ENCODE results near the gene ZNF839.

The ZNF839 gene

DNA sequence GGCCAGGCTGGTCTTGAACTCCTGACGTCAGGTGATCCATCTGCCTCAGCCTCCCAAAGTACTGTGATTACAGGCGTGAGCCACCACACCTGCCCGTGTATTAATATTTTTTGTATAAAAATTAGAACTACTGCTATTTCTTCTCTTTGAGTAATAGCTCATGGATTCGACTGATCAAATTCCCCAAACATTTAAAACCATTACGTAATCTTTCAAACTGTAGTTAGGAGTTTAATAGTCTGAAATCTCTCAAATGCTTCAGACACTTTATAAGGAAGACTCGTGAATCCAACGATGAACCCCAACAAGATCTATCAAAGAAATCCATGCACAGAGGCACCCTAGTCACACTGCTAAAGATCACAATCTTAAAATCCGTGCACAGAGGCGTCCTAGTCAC is 59.3 kb downstream of the ZNF839 start:
- no peak for DNase-seq (ENCODE audit: low read depth in 1 of 2, low spot score in 1 of 2)
- TF ChIP-seq JUND (IDR thresholded peaks at IDR 0.05; ENCODE audit: low read depth): no peak
- in situ Hi-C loops (cut with HindIII; ENCODE audit: low pct_unique_long_range_greater_than_20kb, low sequenced_read_pairs): no loop called here

DNA sequence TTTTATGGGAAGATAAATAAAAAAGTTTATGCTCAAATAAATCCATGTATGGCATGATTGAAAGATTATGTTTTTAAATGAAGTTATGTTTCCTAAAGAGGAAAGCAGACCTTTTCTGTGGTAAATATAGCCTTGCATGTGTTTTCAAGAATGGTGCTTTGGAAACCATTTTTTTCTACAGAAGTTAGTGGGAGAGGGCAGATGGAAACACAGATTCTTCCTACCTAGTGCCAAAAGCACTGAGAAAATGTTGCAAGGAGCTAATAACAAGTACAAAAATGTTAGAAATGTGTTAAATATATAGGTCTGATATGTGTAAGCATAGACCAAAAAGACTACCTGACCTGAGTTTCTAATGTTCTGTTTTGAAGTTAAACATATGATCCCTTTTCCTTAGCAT is 67.5 kb downstream of the ZNF839 start:
- in situ Hi-C loops (cut with HindIII; ENCODE audit: low pct_unique_long_range_greater_than_20kb, low sequenced_read_pairs): no loop called here
- no peak for TF ChIP-seq JUND (IDR thresholded peaks at IDR 0.05; ENCODE audit: low read depth)

DNA sequence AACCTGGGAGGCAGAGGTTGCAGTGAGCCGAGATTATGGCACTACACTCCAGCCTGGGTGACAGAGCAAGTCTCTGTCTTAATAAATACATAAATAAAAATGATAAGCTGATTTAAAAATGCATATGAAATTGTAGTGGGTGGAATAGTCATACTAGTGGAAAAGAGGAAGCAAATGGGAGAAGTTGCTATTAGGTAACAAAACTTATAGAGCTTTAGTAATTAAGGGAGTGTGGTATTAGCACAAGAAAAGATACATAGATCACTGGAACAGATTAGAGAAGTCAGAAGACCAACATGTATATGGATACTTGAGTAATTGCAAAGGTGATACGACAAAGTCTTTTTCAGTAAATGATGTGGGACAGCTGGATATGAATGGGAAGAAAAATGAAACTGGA is 69.7 kb downstream of the ZNF839 start:
- TF ChIP-seq JUND (IDR thresholded peaks at IDR 0.05; ENCODE audit: low read depth): no peak
- DNase-seq (ENCODE audit: low read depth in 1 of 2, low spot score in 1 of 2): no peak
- in situ Hi-C loops (cut with HindIII; ENCODE audit: low pct_unique_long_range_greater_than_20kb, low sequenced_read_pairs): no loop called here

More for the DNA sequence above, 67.5 kb downstream of the ZNF839 start:
- no peak for DNase-seq (ENCODE audit: low read depth in 1 of 2, low spot score in 1 of 2)

DNA sequence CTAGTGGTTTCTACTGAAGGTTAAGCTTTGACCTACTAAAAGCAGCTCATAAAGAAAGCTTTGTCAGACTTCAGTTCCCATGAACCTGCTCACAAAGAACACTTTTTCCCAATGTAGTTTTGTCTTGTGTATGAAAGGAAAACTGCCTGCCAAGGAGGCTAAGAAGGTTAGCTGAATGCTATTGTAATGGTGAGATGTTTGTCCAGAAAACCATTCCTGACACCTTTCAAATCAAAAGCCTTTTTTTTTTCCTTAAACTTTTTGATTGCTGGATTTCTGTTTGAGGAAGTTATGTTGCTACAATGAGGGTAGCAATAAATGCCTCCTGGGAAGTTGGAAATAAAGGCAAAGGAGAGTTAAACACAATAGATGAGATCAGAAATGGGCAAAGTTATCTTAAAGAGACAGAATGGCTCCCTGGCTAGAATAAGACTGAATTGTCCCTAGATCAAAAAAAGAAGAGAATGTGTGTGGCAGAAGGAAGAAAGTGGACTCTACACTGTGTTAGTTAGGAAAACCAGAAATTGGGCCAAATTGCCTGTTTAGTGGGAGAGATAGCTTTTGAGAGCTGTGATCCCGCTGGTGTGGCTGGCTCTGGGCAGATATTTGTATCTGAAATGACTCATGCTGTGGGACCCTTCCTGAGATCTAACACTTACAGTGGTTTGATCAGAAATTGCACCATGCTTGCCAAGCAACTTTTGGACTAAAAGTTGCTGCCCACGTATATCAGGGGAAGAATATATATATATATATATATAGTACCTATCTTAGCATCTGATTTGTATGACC is 70.7 kb downstream of the ZNF839 start:
- DNase-seq (ENCODE audit: low read depth in 1 of 2, low spot score in 1 of 2): no peak
- in situ Hi-C loops (cut with HindIII; ENCODE audit: low pct_unique_long_range_greater_than_20kb, low sequenced_read_pairs): no loop called here

More for the DNA sequence above, 70.7 kb downstream of the ZNF839 start:
- TF ChIP-seq JUND (IDR thresholded peaks at IDR 0.05; ENCODE audit: low read depth): no peak
